HG02759 (cell line): Measurements from ENCODE around the gene MTARC1.

Experiments used
- ATAC-seq: cut with Tn5 transposase; IDR thresholded peaks from one replicate; pipeline ENCODE4 v1.9.1; 2021; ENCODE audit warnings: mild to moderate bottlenecking, moderate library complexity; ENCODE audit not compliant: unreplicated experiment

The MTARC1 gene

DNA sequence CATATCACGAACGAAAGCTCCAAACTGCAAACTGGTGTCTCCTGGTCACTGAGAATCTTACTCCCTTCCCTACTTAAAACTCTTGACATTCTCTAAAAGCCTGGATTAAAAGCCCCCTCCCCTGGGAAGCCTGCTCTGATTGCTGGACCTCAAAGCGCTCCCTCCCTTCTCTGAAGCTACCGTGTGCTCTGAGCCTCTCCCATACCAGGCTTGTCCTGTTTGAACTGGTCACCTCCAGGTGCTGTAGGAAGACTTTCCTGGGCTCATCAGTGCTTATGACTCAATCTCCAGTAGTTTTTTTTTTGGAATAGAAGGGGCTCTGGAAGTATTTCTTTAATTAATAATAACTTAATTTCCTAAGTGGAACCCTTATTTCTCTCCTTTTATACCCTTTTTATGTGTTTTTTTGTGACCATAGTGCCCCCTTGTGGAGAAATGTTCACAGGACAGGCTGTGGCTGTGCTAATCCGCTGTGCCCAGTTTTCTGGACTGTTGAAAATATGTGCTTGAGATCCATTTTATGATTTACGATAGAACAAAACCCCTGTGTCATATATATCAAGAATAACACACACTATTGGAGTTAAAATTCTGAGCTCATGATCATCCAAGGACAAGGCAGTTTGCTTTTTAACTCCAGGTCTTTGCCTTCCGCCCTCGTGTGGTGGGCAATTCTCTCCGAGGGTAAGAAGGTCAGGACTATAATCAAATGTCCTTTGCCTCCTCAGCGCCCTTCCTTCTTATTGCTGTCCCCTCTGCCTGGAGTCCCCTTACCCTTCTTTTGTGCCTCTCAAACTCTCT is 16.9 kb downstream of the MTARC1 start:
- peak; percentile 60 for ATAC-seq

DNA sequence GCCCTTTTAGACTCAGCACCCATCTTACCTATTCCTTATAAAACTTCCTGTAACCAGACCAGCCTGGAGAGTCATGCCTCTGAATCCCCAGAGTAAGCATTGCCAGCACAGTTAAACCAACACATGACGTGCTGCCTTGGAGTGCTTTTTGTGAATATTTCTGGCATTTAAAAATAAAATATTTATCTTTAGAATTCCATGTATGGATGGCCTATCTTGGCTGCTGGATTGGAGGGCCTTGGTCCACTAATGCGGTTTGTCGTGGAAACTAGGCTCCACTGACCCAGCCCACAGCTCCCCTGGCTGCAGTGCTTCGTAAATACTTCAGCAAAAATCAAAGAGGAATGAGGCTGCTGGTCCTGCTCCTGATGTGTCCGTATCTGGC is 17.5 kb downstream of the MTARC1 start:
- ATAC-seq: no peak

DNA sequence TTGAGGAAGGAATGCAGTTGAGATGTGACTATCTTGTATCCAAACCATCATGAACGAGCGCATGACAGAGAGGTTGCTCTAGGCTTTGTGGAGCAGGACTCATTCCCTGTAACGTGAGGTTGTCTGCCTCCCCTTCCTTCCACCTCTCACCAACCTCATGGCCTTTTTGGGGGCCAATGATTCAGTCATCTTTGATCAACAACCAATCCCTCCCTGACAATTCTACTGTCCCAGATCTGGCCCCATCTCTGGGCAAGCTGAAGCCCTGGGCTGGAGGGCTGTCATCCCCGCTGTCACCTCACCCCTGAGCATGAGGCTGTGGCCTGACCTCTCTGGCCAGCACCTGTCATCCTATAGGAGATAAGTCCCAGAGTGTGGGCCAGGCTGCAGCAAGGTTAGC is 19.7 kb downstream of the MTARC1 start:
- ATAC-seq: no peak

GRCh38 chr1:220807726-220808125 is 21.0 kb downstream of the MTARC1 start:
- ATAC-seq: no peak

- ATAC-seq: no peak
Observed at GRCh38 chr1:220808345-220809186, 21.9 kb downstream of the MTARC1 start.

- ATAC-seq: no peak
Observed at GRCh38 chr1:220809187-220809550, 22.5 kb downstream of the MTARC1 start.

DNA sequence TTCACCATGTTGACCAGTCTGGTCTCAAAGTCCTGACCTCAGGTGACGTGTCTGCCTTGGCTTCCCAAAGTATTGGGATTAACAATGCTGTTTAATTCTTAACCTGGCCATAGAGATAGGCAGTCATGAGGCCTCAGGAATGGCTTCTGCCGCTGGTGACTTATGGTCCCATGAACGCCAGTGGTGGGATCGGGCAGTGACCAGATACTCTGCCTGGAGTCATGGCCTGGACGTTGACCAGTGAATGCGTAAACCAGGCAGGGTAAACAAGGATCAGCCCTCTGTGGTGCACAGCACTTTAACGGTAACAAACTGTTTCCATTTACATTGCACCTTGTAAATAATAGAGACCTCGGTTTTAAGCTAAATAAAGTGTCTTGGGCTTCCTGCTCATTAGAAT is 23.0 kb downstream of the MTARC1 start:
- ATAC-seq: peak; percentile 6

- peak; percentile 94 for ATAC-seq
Observed at GRCh38 chr1:220810179-220810653, 23.5 kb downstream of the MTARC1 start.

DNA sequence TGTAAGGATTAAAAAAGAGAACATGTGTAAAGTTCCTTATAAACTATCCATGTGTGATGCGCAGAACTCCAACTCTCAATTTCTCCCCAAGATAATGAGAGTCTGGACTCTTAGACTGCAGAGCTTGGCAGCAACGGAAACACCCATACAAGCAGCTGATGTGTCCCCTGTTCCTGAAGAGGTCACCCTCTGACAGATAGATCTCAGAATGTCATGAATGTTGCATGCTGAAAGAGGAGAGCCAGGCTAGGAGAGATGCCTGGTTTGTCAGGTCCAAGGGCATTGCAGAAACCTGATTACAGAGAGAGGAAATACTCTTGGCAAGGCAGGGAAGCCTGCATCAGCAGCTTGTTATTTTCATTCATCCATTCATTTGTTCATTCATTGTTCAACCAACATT is 24.2 kb downstream of the MTARC1 start:
- ATAC-seq: no peak

DNA sequence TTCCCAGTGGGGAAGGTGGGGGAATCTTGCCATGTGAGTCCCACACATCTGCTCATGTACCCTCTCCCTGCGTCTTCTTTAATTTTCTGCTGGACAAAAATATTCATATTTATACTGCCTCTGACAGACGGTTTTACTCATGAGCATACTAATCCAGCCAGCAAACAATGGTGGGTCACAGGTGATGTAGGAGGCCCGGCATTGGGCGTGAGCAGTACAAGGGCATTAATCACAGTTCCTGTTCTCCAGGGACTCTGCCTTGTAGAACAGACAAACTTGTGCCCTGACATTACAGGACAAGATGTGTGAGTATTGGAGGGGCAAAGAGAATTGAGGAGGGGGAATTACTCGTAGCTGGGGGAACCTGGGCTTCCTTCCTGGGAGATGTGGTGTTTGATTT is 25.0 kb downstream of the MTARC1 start:
- no peak for ATAC-seq

GRCh38 chr1:220812308-220812707 is 25.6 kb downstream of the MTARC1 start:
- no peak for ATAC-seq

DNA sequence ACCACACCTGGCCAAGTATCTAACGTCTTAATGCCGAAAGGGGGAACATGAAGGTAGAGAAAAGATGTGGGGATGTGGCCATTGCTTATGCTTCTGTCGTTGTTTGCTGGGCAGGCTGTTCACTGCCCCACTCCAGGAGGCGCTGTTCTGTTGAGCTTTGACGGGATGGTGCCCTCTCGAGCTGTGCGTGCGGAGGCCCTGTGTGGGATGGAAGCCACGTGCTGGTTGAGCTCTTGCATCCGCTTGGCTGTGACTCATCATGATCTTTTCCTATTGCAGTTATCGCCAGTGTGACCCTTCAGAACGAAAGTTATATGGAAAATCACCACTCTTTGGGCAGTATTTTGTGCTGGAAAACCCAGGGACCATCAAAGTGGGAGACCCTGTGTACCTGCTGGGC is 26.3 kb downstream of the MTARC1 start:
- no peak for ATAC-seq

GRCh38 chr1:220815409-220815808 is 28.7 kb downstream of the MTARC1 start:
- no peak for ATAC-seq

GRCh38 chr1:220817907-220818306 is 31.2 kb downstream of the MTARC1 start:
- ATAC-seq: no peak

DNA sequence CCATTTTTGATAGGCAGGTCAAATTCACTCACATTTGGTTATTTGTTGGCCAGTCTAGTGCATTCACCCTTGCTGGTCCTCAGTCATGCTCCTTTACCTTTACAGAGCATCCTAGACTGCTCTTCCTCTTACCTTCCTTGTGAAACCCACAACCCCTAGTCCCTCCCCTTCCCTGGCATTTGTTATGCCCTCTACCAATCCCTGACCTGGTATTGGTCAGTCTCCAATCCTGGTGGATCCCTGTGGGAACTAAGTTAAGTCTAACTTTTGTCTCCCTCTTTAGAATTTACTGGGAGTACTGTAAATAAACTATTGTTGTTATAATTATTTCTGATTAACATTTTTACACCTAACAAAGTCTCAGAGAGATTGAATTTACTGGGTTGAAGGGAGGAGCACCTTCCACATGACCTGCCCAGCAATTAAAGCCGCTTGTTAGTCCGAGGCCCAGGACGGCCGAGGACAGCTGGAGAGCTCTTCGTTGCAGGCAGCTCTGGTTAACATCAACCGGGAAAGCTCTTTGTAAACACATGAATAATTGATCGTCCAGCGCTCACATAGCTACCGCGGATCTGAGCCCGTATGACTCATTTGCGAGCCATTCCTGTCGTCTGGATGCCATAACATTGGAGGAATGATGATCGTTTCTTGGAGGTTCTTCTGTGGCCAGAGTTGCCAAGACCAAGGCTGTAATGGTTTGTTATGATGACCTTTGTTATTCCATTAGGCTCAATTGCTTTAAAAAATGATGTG is 31.9 kb downstream of the MTARC1 start:
- ATAC-seq: no peak

DNA sequence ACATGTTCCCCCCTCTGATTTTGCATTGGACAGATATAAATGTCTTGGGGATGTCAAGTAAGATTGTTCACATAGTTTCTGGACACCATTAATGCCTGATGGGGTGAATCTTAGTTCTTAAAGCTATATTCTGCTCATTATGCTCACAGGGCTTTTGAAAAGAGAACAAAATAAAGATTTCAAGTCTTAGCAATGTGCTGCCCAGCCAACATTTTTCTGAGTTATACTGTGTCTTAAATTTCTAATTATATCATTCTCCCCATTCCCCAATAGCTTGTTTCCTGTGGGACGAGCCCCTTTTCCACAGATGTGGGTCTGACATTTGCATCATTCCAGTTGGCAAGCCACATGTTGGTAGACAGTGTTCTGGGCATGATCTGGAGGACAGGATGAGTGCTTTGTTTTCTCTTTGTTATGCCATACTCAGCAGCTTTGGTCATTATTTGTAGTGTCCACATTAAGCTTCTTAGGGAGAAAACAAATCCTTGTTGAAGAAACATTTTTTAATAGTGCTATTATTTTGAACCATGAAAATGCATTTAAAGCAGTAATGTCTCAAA is 32.8 kb downstream of the MTARC1 start:
- no peak for ATAC-seq

GRCh38 chr1:220824031-220824989 is 37.6 kb downstream of the MTARC1 start:
- ATAC-seq: no peak

GRCh38 chr1:220825819-220826551 is 39.3 kb downstream of the MTARC1 start:
- ATAC-seq: no peak

- no peak for ATAC-seq
Observed at GRCh38 chr1:220826729-220827128, 40.0 kb downstream of the MTARC1 start.
